ENCODE data around the gene LSMEM2. TPM values are rescaled to one million over a fixed set of nuclear protein-coding genes. Genes with fewer than 3 reads are reported as not detected.
"Not testable (repeated sequence)": the region's sequence is repeated elsewhere in the genome, so short reads cannot be mapped to it uniquely, and the experiment has no call there.

LSMEM2 gene
- polyA plus RNA-seq, 1 donor (not counting 4 experiments of a cell fraction or from before 2014, with no cell fraction given) = not detected

GRCh38 chr3:50278123-50278879, 586 bp upstream of the LSMEM2 start:
- Histone ChIP-seq H3K4me2 (ENCODE audit: control insufficient read depth, extremely low read depth, insufficient read depth, low read depth, low read length) (no peak overlapping the region), H3K4me3 (ENCODE audit: control insufficient read depth in 2 of 3, extremely low read depth in 1 of 3, insufficient read depth in 2 of 3, low read depth in 1 of 3, low read length in 3 of 3) (no peak overlapping the region), H4K20me1 (ENCODE audit: control insufficient read depth, extremely low read depth, insufficient read depth, low read length) (no peaks in the 10 kb centered on the region), H3K36me3 (ENCODE audit: control insufficient read depth in 2 of 2, extremely low read depth in 1 of 2, insufficient read depth in 2 of 2, low read length in 2 of 2) (no peaks in the 10 kb centered on the region), H3K9me3 (ENCODE audit: control insufficient read depth, low read depth, low read length) (no peaks in the 10 kb centered on the region), H3K27ac (ENCODE audit: control insufficient read depth, insufficient read depth, low read length) (no peak overlapping the region), H3K27me3 (ENCODE audit: control insufficient read depth, extremely low read depth, insufficient read depth, low read length) (peaks cover 36% of the 10 kb centered on the region), H3K79me2 (ENCODE audit: control insufficient read depth, insufficient read depth, low read length) (no peaks in the 10 kb centered on the region), H2AFZ (ENCODE audit: control insufficient read depth, low read length) (no peak overlapping the region), H3K4me1 (ENCODE audit: control insufficient read depth, extremely low read depth, insufficient read depth, low read length) (peaks cover under 1% of the 10 kb centered on the region), H3K9ac (ENCODE audit: control insufficient read depth, extremely low read depth, insufficient read depth, low read length) (no peak overlapping the region), H3K9me1 (ENCODE audit: control insufficient read depth, extremely low read depth, insufficient read depth, low read length) (no peaks in the 10 kb centered on the region)
- DNase-seq (ENCODE audit: low read depth, low spot score) = no peak
- dilution Hi-C loops (cut with MboI; ENCODE audit: extremely low pct_ligation_motif_present, low sequenced_read_pairs) = no loop called here
- TF ChIP-seq EZH2 (IDR thresholded peaks at IDR 0.05; ENCODE audit: low read length) (no peak), CTCF (optimal IDR thresholded peaks at IDR 0.05 in 1 of 3, IDR thresholded peaks at IDR 0.05 in 1 of 3, conservative IDR thresholded peaks at IDR 0.05 in 1 of 3; ENCODE audit: extremely low read depth in 1 of 3, insufficient read depth in 2 of 3, low read length in 3 of 3) (no peak)
- no peak for FAIRE-seq

DNA sequence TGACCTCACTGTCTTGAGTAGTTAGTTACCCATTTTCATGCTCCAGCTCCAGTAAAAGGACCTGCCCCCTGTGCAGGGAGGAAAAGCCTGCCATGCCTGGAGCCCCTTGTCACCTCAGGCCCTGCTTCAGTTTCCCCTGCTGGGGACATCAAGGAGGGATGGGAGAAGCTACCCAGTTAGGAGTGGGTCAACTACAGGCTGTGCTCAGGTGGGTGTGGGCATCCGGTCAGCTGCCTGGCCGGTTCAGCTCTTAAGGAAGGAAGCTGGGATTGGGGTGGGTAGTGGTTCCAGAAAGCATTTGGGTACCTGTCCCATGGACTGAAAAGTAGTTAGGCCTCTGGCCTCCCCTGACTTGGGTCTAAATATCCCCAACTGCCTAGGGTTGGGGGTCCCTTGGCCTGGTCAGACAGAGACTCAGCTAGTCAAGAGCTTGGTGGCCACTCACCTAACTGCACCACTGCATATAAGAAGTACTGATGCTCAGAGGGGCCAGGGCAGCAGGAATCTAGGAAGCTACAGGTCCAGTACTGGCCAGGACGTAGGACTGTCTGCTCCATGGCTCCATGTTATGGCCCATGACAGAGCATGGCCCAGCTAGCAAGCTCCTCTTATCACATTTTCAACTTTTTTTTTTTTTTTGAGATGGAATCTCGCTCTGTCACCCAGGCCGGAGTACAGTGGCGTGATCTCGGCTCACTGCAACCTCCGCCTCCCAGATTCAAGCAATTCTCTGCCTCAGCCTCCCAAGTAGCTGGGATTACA, 549 bp downstream of the LSMEM2 start:
- FAIRE-seq (no peak), DNase-seq (ENCODE audit: low read depth, low spot score) (no peak)
- H2AFZ ChIP-seq (ENCODE audit: control insufficient read depth, low read length) = no peak overlapping the region
- TF ChIP-seq EZH2 (IDR thresholded peaks at IDR 0.05; ENCODE audit: low read length) = no peak
- TF ChIP-seq CTCF (optimal IDR thresholded peaks at IDR 0.05 in 1 of 3, IDR thresholded peaks at IDR 0.05 in 1 of 3, conservative IDR thresholded peaks at IDR 0.05 in 1 of 3; ENCODE audit: extremely low read depth in 1 of 3, insufficient read depth in 2 of 3, low read length in 3 of 3) = no peak
- H3K36me3 ChIP-seq (ENCODE audit: control insufficient read depth in 2 of 2, extremely low read depth in 1 of 2, insufficient read depth in 2 of 2, low read length in 2 of 2) = no peaks in the 10 kb centered on the region
- H3K27me3 ChIP-seq (ENCODE audit: control insufficient read depth, extremely low read depth, insufficient read depth, low read length) = peaks cover 25% of the 10 kb centered on the region
- no peaks in the 10 kb centered on the region for H4K20me1 ChIP-seq (ENCODE audit: control insufficient read depth, extremely low read depth, insufficient read depth, low read length)
- no peak overlapping the region for H3K27ac ChIP-seq (ENCODE audit: control insufficient read depth, insufficient read depth, low read length)
- no peaks in the 10 kb centered on the region for H3K4me1 ChIP-seq (ENCODE audit: control insufficient read depth, extremely low read depth, insufficient read depth, low read length)
- no peak overlapping the region for H3K4me2 ChIP-seq (ENCODE audit: control insufficient read depth, extremely low read depth, insufficient read depth, low read depth, low read length)
- no peaks in the 10 kb centered on the region for H3K79me2 ChIP-seq (ENCODE audit: control insufficient read depth, insufficient read depth, low read length)
- H3K9me1 ChIP-seq (ENCODE audit: control insufficient read depth, extremely low read depth, insufficient read depth, low read length) = no peaks in the 10 kb centered on the region
- dilution Hi-C loops (cut with MboI; ENCODE audit: extremely low pct_ligation_motif_present, low sequenced_read_pairs) = no loop called here
- H3K4me3 ChIP-seq (ENCODE audit: control insufficient read depth in 2 of 3, extremely low read depth in 1 of 3, insufficient read depth in 2 of 3, low read depth in 1 of 3, low read length in 3 of 3) = no peak overlapping the region
- H3K9ac ChIP-seq (ENCODE audit: control insufficient read depth, extremely low read depth, insufficient read depth, low read length) = no peak overlapping the region
- H3K9me3 ChIP-seq (ENCODE audit: control insufficient read depth, low read depth, low read length) = no peaks in the 10 kb centered on the region

GRCh38 chr3:50284121-50284520, 5.2 kb downstream of the LSMEM2 start:
- H3K79me2 ChIP-seq (ENCODE audit: control insufficient read depth, insufficient read depth, low read length); H4K20me1 ChIP-seq (ENCODE audit: control insufficient read depth, extremely low read depth, insufficient read depth, low read length); H3K9ac ChIP-seq (ENCODE audit: control insufficient read depth, extremely low read depth, insufficient read depth, low read length); H3K4me1 ChIP-seq (ENCODE audit: control insufficient read depth, extremely low read depth, insufficient read depth, low read length); FAIRE-seq; dilution Hi-C loops (cut with MboI; ENCODE audit: extremely low pct_ligation_motif_present, low sequenced_read_pairs); H3K27ac ChIP-seq (ENCODE audit: control insufficient read depth, insufficient read depth, low read length); H3K9me1 ChIP-seq (ENCODE audit: control insufficient read depth, extremely low read depth, insufficient read depth, low read length); H3K9me3 ChIP-seq (ENCODE audit: control insufficient read depth, low read depth, low read length); H3K4me2 ChIP-seq (ENCODE audit: control insufficient read depth, extremely low read depth, insufficient read depth, low read depth, low read length); H3K27me3 ChIP-seq (ENCODE audit: control insufficient read depth, extremely low read depth, insufficient read depth, low read length); H3K4me3 ChIP-seq (ENCODE audit: control insufficient read depth in 2 of 3, extremely low read depth in 1 of 3, insufficient read depth in 2 of 3, low read depth in 1 of 3, low read length in 3 of 3); DNase-seq (ENCODE audit: low read depth, low spot score); H2AFZ ChIP-seq (ENCODE audit: control insufficient read depth, low read length): not testable (repeated sequence)
- peaks cover 26 to 28% of the 10 kb centered on the region in 2 experiments for H3K36me3 ChIP-seq (ENCODE audit: control insufficient read depth in 2 of 2, extremely low read depth in 1 of 2, insufficient read depth in 2 of 2, low read length in 2 of 2)

Data from keratinocyte (primary cell).